H1 (cell line): ENCODE results near the gene HOXB4. TPM values are rescaled to one million over a fixed set of nuclear protein-coding genes. Genes with fewer than 3 reads are reported as not detected.

ENCODE experiments used
- ATF2 ChIP-seq: IDR thresholded peaks from 2 replicates; pipeline ENCODE4 v1.6.1; 2012; ENCODE audit warnings: low read length, inconsistent platforms
- CHD7 ChIP-seq: fragments of 300-600 bp; sonication (generic); IDR thresholded peaks from 2 replicates; pipeline ENCODE4 v1.7.1; 2012; ENCODE audit warnings: low read length, moderate library complexity, mild to moderate bottlenecking, inconsistent platforms; ENCODE audit not compliant: insufficient replicate concordance
- KDM1A ChIP-seq: fragments of 200-600, 300-600 bp; sonication (generic); IDR thresholded peaks from 2 replicates; pipeline ENCODE4 v1.7.1; 2016; ENCODE audit warnings: mild to moderate bottlenecking, low read length, borderline replicate concordance
- SAP30 ChIP-seq: fragments of 300-600 bp; sonication (generic); IDR thresholded peaks from 2 replicates; pipeline ENCODE4 v1.7.1; 2012; ENCODE audit warnings: low read length, moderate library complexity, mild to moderate bottlenecking, inconsistent platforms; ENCODE audit not compliant: insufficient read depth, insufficient replicate concordance
- SUZ12 ChIP-seq: fragments of 200-600 bp; sonication (generic); IDR thresholded peaks from 2 replicates; pipeline ENCODE4 v1.6.1; 2012; ENCODE audit warnings: mild to moderate bottlenecking, inconsistent platforms, low read length, moderate library complexity, mixed read lengths
- polyA plus RNA-seq, 7 experiments: library from polyadenylated mRNA; depleted of rRNA in 3 of 7; stranded (reverse) in 5 of 7; unstranded in 2 of 7; fragments of >200 nt in 5 of 7; fragments of 200-250 nt in 2 of 7; gene quantifications; 1 replicate in 5 of 7; 2 replicates in 1 of 7; 4 replicates in 1 of 7; pipeline versions ENCODE4 v1.2.1 to v1.2.3, GENCODE V29; 2011 to 2013; ENCODE audit warnings: missing spikeins in 2 of 7, mixed read lengths in 2 of 7
- total RNA-seq: library from RNA; stranded (reverse); fragmentation: NEBNext Ultra II Directional; extraction: Animal tissue kit (Norgen Biotek cat#: 25700); gene quantifications from 2 replicates; pipeline ENCODE4 v1.2.1, GENCODE V29; 2021

HOXB4 gene
- total and polyA plus RNA-seq, 2 of the 8 experiments (the other 6 are each of a cell fraction or from before 2014, with no cell fraction given) = not detected

- TF ChIP-seq CHD7 (no peak), SUZ12 (peak; percentile 92), SAP30 (no peak), KDM1A (no peak), ATF2 (no peak)
These were observed 27.5 kb downstream of the HOXB4 start (continued) for GRCh38 chr17:48550502-48551213.
